CD14-positive monocyte (primary cell): ENCODE measurements around the gene GRIP1. TPM values are rescaled to one million over a fixed set of nuclear protein-coding genes. Genes with fewer than 3 reads are reported as not detected.

Source experiments
- DNase-seq, 3 donors: peaks; one replicate each; pipeline ENCODE4 v3.0.0-alpha.2; 2011 to 2022
- H2AFZ ChIP-seq: 2 replicates; pipeline ENCODE4 v1.6.0; 2012; ENCODE audit warnings: mild to moderate bottlenecking, low read depth, low read length, inconsistent platforms; ENCODE audit not compliant: insufficient read depth, poor library complexity, severe bottlenecking
- H3K27ac ChIP-seq, 2 donors: 1 replicate in 1 of 2; 2 replicates in 1 of 2; pipeline ENCODE4 v1.5.1; 2012 to 2013; ENCODE audit warnings: low read length in 2 of 2, control low read depth in 1 of 2, inconsistent platforms in 1 of 2, low read depth in 1 of 2, mild to moderate bottlenecking in 1 of 2
- H3K27me3 ChIP-seq, 2 donors: one replicate each; pipeline versions ENCODE4 v1.6.0 to v1.6.1; 2011 to 2013; ENCODE audit warnings: low read length in 2 of 2; ENCODE audit not compliant: control insufficient read depth in 2 of 2, insufficient read depth in 2 of 2
- H3K36me3 ChIP-seq, 2 donors: replicated peaks in 1 of 2; 1 replicate in 1 of 2; 2 replicates in 1 of 2; pipeline versions ENCODE4 v1.5.1 to v1.6.1; 2012 to 2013; ENCODE audit warnings: low read length in 2 of 2, control low read depth in 1 of 2, inconsistent platforms in 1 of 2, mild to moderate bottlenecking in 1 of 2; ENCODE audit not compliant: insufficient read depth in 2 of 2, control insufficient read depth in 1 of 2
- H3K4me1 ChIP-seq, 2 donors: 1 replicate in 1 of 2; 2 replicates in 1 of 2; pipeline versions ENCODE4 v1.5.1 to v1.6.1; 2012 to 2013; ENCODE audit warnings: low read length in 2 of 2, control low read depth in 1 of 2, inconsistent platforms in 1 of 2, mild to moderate bottlenecking in 1 of 2, moderate library complexity in 1 of 2; ENCODE audit not compliant: insufficient read depth in 2 of 2, control insufficient read depth in 1 of 2
- H3K4me2 ChIP-seq: replicated peaks from 2 replicates; pipeline ENCODE3; 2012; ENCODE audit warnings: low read length, moderate library complexity, mild to moderate bottlenecking; ENCODE audit not compliant: poor library complexity, severe bottlenecking; ENCODE audit errors: extremely low read depth
- H3K4me3 ChIP-seq, 3 experiments: fragments of 200-600 bp in 1 of 3; sonication (generic) in 1 of 3; replicated peaks in 1 of 3; 1 replicate in 2 of 3; 2 replicates in 1 of 3; pipeline ENCODE4 v1.5.1; 2011 to 2013; ENCODE audit warnings: low read length in 3 of 3, mild to moderate bottlenecking in 3 of 3, control low read depth in 2 of 3, low read depth in 2 of 3, inconsistent platforms in 1 of 3, moderate library complexity in 1 of 3
- H3K79me2 ChIP-seq: 2 replicates; pipeline ENCODE4 v1.6.0; 2012; ENCODE audit warnings: mild to moderate bottlenecking, control low read depth, inconsistent platforms, low read length, moderate library complexity; ENCODE audit not compliant: insufficient read depth
- H3K9ac ChIP-seq: 2 replicates; pipeline ENCODE4 v1.6.0; 2017; ENCODE audit warnings: low read length, mild to moderate bottlenecking; ENCODE audit not compliant: insufficient read depth, poor library complexity, severe bottlenecking
- H3K9me3 ChIP-seq, 2 donors: replicated peaks in 1 of 2; 1 replicate in 1 of 2; 2 replicates in 1 of 2; pipeline versions ENCODE4 v1.5.1 to v1.6.1; 2012 to 2013; ENCODE audit warnings: low read length in 2 of 2, control low read depth in 1 of 2; ENCODE audit not compliant: control insufficient read depth in 1 of 2, insufficient read depth in 1 of 2
- H4K20me1 ChIP-seq: 2 replicates; pipeline ENCODE4 v1.6.0; 2012; ENCODE audit warnings: mild to moderate bottlenecking, low read length, control low read depth, moderate library complexity; ENCODE audit not compliant: insufficient read depth
- H3K27ac Mint-ChIP-seq, 7 donors: one replicate each; pipeline ENCODE4 v1.8.0; 2020; ENCODE audit warnings: mild to moderate bottlenecking in 7 of 7, mixed read lengths in 7 of 7, moderate library complexity in 6 of 7, inconsistent platforms in 2 of 7
- H3K27me3 Mint-ChIP-seq, 3 donors: one replicate each; pipeline ENCODE4 v1.8.0; 2021 to 2022; ENCODE audit warnings: low read depth in 3 of 3, mild to moderate bottlenecking in 3 of 3, mixed read lengths in 3 of 3, moderate library complexity in 3 of 3, inconsistent platforms in 1 of 3
- H3K36me3 Mint-ChIP-seq, 2 donors: one replicate each; pipeline ENCODE4 v1.8.0; 2020; ENCODE audit warnings: mixed read lengths in 2 of 2, inconsistent platforms in 1 of 2, mild to moderate bottlenecking in 1 of 2
- H3K4me1 Mint-ChIP-seq: one replicate; pipeline ENCODE4 v1.8.0; 2020; ENCODE audit warnings: mild to moderate bottlenecking, mixed read lengths
- H3K4me3 Mint-ChIP-seq, 2 donors: one replicate each; pipeline ENCODE4 v1.8.0; 2020; ENCODE audit warnings: mild to moderate bottlenecking in 2 of 2, mixed read lengths in 2 of 2, moderate library complexity in 1 of 2
- H3K9me3 Mint-ChIP-seq, 7 donors: one replicate each; pipeline ENCODE4 v1.8.0; 2020 to 2022; ENCODE audit warnings: mixed read lengths in 7 of 7, mild to moderate bottlenecking in 6 of 7, moderate library complexity in 6 of 7, inconsistent platforms in 2 of 7
- WGBS: methylation state at CpG from one replicate; pipeline ENCODE4 v1.1.5; 2013; ENCODE audit warnings: missing lambda C conversion rate; ENCODE audit not compliant: insufficient coverage; 5-methylcytosine and 5-hydroxymethylcytosine counted together
- intact Hi-C, 2 donors: fragments of 100-400 bp; cut with micrococcal nuclease; formaldehyde crosslinking; loops; one replicate each; pipeline versions ENCODE4 v1.15.0 to v1.15.1; 2023
- polyA minus RNA-seq: library from RNA; depleted of rRNA, polyadenylated mRNA; stranded (reverse); fragments of >200 nt; gene quantifications from 2 replicates; pipeline ENCODE4 v1.2.3, GENCODE V29; 2012
- polyA plus RNA-seq, 3 donors: library from polyadenylated mRNA; depleted of rRNA in 1 of 3; unstranded in 2 of 3; stranded (reverse) in 1 of 3; fragments of 300-500 nt in 2 of 3; fragments of >200 nt in 1 of 3; fragmentation: Illumina TruSeq in 2 of 3; gene quantifications; 1 replicate in 2 of 3; 2 replicates in 1 of 3; pipeline ENCODE4 v1.2.3, GENCODE V29; 2012 to 2021
- total RNA-seq, 12 experiments: library from RNA in 1 of 12; stranded (reverse) in 1 of 12; fragments of 120-200 nt in 1 of 12; gene quantifications; one replicate each; pipeline ENCODE4 v1.2.4 and lab custom pipeline; 2013 to 2026; ENCODE audit warnings: mixed read lengths in 6 of 12, inconsistent platforms in 1 of 12
- TF ChIP-seq, protein P1 (sequence below): fragments of 200-600 bp; IDR thresholded peaks from one replicate; pipeline ENCODE4 v1.8.0; 2022; ENCODE audit warnings: antibody characterized with exemption, mild to moderate bottlenecking

Gene GRIP1, protein sequence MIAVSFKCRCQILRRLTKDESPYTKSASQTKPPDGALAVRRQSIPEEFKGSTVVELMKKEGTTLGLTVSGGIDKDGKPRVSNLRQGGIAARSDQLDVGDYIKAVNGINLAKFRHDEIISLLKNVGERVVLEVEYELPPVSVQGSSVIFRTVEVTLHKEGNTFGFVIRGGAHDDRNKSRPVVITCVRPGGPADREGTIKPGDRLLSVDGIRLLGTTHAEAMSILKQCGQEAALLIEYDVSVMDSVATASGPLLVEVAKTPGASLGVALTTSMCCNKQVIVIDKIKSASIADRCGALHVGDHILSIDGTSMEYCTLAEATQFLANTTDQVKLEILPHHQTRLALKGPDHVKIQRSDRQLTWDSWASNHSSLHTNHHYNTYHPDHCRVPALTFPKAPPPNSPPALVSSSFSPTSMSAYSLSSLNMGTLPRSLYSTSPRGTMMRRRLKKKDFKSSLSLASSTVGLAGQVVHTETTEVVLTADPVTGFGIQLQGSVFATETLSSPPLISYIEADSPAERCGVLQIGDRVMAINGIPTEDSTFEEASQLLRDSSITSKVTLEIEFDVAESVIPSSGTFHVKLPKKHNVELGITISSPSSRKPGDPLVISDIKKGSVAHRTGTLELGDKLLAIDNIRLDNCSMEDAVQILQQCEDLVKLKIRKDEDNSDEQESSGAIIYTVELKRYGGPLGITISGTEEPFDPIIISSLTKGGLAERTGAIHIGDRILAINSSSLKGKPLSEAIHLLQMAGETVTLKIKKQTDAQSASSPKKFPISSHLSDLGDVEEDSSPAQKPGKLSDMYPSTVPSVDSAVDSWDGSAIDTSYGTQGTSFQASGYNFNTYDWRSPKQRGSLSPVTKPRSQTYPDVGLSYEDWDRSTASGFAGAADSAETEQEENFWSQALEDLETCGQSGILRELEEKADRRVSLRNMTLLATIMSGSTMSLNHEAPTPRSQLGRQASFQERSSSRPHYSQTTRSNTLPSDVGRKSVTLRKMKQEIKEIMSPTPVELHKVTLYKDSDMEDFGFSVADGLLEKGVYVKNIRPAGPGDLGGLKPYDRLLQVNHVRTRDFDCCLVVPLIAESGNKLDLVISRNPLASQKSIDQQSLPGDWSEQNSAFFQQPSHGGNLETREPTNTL
- 0.64 TPM for total RNA-seq (2013)
- polyA plus RNA-seq (under 1 TPM in 1 of 3 donors, not detected in 2; 0.21 TPM), polyA minus RNA-seq (0.08 and 0.28 TPM in 2 replicates), total RNA-seq (lab: John Stamatoyannopoulos, UW) (0.17 to 8.5 (median 0.46) reads per million in 11 experiments)

DNA sequence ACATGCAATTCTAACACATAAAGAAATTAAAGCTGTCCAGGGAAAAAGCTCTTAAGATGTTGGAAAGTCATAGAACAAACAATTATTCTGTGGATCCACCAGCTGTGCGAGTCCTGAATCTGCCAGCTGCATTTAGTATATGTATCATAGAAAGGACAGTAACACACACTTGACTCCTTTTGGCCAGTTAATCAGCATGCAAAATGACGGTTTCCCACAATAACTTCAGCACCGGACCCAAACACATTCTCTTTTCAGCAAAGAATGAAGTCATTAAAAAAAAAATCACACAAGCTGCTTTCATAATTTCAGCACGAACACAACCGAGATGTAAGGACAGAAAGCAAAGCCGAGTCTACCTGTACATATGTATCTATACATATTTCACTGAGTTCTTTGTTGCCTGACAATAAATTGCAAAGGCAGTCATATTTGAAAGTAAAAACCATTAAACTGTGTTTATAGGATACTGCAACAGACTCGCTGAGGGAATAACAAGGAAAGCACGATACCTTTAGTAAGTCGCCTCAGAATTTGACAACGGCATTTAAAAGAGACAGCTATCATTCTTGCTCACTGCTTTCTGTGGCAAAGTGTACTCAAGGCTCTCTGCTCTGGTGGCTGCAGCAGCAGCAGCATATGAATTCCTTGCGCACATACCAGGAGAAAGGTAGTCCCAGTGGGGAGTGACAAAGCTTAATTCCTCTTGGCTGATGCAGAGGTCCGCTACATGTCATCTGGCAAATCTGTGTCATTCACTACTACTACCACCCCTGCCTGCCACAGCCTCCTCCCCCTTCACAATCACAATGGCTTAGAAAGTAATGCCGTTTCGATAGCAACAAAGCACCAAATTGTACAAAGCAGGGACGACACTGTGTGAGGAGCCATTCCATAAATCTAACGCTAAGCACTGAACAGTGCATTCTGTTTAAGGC, at the start of gene GRIP1:
TSS of gene GRIP1 (minus strand) at position 739 of the 938 bp plus-strand sequence. CDS start at position 567, 172 bp downstream.
- WGBS = 97% methylated on average over 9 of the region's 16 CpGs
- Histone ChIP-seq H3K4me2 (no peak within 1 kb of the TSS), H2AFZ (no peak within 1 kb of the TSS), H3K4me1 (no peaks in the 10 kb centered on the region), H3K79me2 (no peaks in the 10 kb centered on the region), H3K9ac (no peak within 1 kb of the TSS), H3K9me3 (no peaks in the 10 kb centered on the region), H3K36me3 (no peaks in the 10 kb centered on the region), H3K27ac (no peak within 1 kb of the TSS), H4K20me1 (no peaks in the 10 kb centered on the region), H3K27me3 (no peaks in the 10 kb centered on the region), H3K4me3 (no peak within 1 kb of the TSS)
- peaks cover 0 to 2% (median 0%) of the 10 kb centered on the region in 3 donors for H3K27me3 Mint-ChIP-seq
- H3K27ac Mint-ChIP-seq = no peak within 1 kb of the TSS
- no peak within 1 kb of the TSS for H3K4me3 Mint-ChIP-seq
- H3K36me3 Mint-ChIP-seq = no peaks in the 10 kb centered on the region
- TF ChIP-seq, protein P1, sequence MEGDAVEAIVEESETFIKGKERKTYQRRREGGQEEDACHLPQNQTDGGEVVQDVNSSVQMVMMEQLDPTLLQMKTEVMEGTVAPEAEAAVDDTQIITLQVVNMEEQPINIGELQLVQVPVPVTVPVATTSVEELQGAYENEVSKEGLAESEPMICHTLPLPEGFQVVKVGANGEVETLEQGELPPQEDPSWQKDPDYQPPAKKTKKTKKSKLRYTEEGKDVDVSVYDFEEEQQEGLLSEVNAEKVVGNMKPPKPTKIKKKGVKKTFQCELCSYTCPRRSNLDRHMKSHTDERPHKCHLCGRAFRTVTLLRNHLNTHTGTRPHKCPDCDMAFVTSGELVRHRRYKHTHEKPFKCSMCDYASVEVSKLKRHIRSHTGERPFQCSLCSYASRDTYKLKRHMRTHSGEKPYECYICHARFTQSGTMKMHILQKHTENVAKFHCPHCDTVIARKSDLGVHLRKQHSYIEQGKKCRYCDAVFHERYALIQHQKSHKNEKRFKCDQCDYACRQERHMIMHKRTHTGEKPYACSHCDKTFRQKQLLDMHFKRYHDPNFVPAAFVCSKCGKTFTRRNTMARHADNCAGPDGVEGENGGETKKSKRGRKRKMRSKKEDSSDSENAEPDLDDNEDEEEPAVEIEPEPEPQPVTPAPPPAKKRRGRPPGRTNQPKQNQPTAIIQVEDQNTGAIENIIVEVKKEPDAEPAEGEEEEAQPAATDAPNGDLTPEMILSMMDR = no peak
- H3K4me1 Mint-ChIP-seq = peaks cover 5% of the 10 kb centered on the region
- intact Hi-C loops = no loop called here
- peaks cover 0 to 1% (median 0%) of the 10 kb centered on the region in 7 donors for H3K9me3 Mint-ChIP-seq
- DNase-seq = no peak
